Naive thymus-derived CD4-positive, alpha-beta T cell (primary cell): Measurements from ENCODE around the gene NEK3. TPM values are rescaled to one million over a fixed set of nuclear protein-coding genes. Genes with fewer than 3 reads are reported as not detected.

Experiments used
- polyA plus RNA-seq, 2 donors: library from polyadenylated mRNA; unstranded; fragments of 300-500 nt; fragmentation: Illumina TruSeq; gene quantifications; one replicate each; pipeline ENCODE4 v1.2.3, GENCODE V29; 2021
- total RNA-seq, 6 experiments: library from RNA in 5 of 6; stranded (reverse) in 5 of 6; gene quantifications; 1 replicate in 5 of 6; 2 replicates in 1 of 6; pipeline ENCODE4 v1.2.3 and lab custom pipeline; 2021 to 2026

The NEK3 gene
- total and polyA plus RNA-seq, 7 experiments from 2014 or later = 4.4 to 17.5 (median 5.0) TPM

Other genes with a start within 250 kb of the NEK3 start
- gene ATP7B, start 148.1 kb downstream of the NEK3 start, total RNA-seq = 1 to 10 TPM in 4 of 5 experiments, under 1 TPM in 1; 0.48 to 1.4 (median 1.3) TPM
- gene ATP7B, start 148.1 kb downstream of the NEK3 start, polyA plus RNA-seq = under 1 TPM; 0.18 to 0.23 TPM
- gene ALG11, start 147.2 kb downstream of the NEK3 start, total RNA-seq = 10 to 100 TPM; 29.3 to 45.6 (median 38.3) TPM
- 10 to 100 TPM; 22.6 to 31.5 TPM for gene ALG11, start 147.2 kb downstream of the NEK3 start, polyA plus RNA-seq
- gene UTP14C, start 134.9 kb downstream of the NEK3 start, total RNA-seq = 10 to 100 TPM in 3 of 5 experiments, 1 to 10 TPM in 2; 4.2 to 17.2 (median 12.9) TPM
- gene UTP14C, start 134.9 kb downstream of the NEK3 start, polyA plus RNA-seq = 1 to 10 TPM; 2.0 to 3.5 TPM
- gene NEK5, start 30.5 kb downstream of the NEK3 start, total RNA-seq = not detected
- gene NEK5, start 30.5 kb downstream of the NEK3 start, polyA plus RNA-seq = under 1 TPM in 1 of 2 donors, not detected in 1; 0.14 TPM
- under 1 TPM; 0.22 to 0.54 (median 0.29) TPM for gene THSD1, start 246.6 kb upstream of the NEK3 start, total RNA-seq
- gene THSD1, start 246.6 kb upstream of the NEK3 start, polyA plus RNA-seq = under 1 TPM; 0.12 to 0.46 TPM